GM10266 (cell line): ENCODE measurements around the gene WDFY1.
"Not testable (repeated sequence)": the region's sequence is repeated elsewhere in the genome, so short reads cannot be mapped to it uniquely, and the experiment has no call there.

ENCODE experiments used
- DNase-seq: peaks from one replicate; pipeline ENCODE4 v3.0.0; 2012; ENCODE audit errors: extremely low spot score
- TF ChIP-seq, protein P1 (sequence below): IDR thresholded peaks from 2 replicates; pipeline ENCODE4 v1.5.1; 2012; ENCODE audit warnings: mild to moderate bottlenecking, low read depth; ENCODE audit not compliant: control insufficient read depth, insufficient read depth; ENCODE audit errors: missing control alignments

Gene WDFY1

DNA sequence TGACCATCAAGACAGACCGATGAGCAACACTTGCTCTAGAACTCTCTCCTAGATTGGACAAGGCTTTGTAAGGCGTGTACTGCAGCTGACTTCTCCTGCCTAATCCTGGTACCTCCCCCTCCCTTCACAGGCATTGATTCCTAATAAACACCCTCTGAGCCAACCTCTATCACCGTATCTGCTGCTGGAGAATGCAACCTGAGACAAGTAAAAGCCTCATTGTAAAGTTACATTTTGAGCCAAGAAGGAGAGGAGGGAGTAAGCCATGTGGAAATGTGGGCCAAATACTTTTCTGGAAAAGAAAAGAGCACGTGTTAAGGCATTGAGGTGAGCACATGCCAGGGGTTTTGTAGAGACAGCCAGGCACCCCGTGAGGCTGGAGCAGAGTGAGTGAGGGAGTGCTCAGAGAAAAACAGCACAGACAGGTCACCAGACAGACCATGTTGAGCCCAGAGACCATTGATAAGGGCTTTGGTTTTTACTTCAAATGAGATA, 2.6 kb upstream of the WDFY1 start:
- TF ChIP-seq, protein P1, sequence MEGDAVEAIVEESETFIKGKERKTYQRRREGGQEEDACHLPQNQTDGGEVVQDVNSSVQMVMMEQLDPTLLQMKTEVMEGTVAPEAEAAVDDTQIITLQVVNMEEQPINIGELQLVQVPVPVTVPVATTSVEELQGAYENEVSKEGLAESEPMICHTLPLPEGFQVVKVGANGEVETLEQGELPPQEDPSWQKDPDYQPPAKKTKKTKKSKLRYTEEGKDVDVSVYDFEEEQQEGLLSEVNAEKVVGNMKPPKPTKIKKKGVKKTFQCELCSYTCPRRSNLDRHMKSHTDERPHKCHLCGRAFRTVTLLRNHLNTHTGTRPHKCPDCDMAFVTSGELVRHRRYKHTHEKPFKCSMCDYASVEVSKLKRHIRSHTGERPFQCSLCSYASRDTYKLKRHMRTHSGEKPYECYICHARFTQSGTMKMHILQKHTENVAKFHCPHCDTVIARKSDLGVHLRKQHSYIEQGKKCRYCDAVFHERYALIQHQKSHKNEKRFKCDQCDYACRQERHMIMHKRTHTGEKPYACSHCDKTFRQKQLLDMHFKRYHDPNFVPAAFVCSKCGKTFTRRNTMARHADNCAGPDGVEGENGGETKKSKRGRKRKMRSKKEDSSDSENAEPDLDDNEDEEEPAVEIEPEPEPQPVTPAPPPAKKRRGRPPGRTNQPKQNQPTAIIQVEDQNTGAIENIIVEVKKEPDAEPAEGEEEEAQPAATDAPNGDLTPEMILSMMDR: no peak
- no peak for DNase-seq

DNA sequence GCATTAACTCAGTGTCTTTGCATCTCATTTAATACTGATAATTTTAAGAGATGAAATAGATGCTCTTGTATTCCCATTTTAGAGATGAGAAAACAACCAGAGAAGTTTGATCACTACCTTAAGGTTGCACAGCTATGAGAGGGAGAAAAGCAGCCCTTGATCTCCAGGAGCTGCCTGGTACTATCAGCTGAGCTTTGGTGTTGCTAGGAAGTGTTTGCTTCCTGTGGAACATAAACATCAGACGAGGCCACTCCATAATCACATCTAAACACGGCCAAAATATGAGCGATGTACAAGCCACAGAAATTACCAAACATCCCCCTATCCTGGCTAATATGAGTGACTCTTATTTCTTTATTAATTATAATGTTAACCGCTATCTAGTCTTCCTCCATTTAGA, 620 bp upstream of the WDFY1 start:
- DNase-seq: no peak

DNA sequence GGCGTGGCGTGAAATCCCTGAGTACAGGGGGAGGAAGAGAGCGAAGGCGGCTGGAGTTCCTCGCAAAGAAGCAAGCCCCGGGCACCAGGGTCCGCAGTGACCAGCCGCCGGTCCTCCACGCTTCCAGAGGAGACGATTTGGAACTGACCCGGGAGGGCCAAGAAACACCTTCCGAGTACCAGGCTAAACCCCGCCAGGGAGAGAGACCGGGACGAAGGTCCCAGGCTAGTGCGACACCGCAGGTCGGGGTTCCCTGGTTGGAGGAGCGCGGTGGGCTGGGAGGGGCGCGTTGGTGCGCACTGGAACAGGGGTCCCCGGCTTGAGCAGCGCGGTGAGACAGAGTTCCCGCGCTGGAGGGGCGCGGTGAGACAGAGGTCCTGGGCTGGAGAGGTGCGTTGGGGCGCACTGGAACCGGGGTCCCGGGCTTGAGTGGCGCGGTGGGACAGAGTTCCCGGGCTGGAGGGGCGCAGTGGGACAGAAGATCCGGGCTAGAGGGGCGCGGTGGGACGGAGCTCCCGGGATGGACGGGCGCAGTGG, 901 bp downstream of the WDFY1 start:
- no peak for DNase-seq
- TF ChIP-seq, protein P1: no peak

More for the DNA sequence above, 620 bp upstream of the WDFY1 start:
- TF ChIP-seq, protein P1: no peak

DNA sequence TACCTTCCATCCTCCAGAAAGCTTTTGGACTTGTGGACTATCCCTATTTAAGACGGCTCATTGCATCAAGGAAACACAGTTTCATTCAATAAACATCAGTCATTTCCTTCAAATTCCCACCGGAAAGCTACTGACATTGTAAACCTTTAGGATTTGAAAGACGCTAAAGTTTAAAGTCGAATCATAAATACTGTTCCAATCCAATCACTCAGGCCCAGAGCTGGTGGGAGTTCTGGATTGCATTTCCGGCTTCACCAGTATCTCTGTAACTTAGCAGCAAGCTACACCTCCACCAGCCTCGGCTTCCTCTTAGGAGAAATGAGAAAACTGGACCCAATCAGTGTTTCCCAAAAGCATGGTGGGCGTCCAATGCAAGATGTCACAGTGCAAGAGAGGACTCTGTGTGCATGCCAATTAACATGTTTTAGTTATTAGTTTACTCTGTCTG, 1.6 kb downstream of the WDFY1 start:
- TF ChIP-seq, protein P1: no peak
- DNase-seq: no peak

DNA sequence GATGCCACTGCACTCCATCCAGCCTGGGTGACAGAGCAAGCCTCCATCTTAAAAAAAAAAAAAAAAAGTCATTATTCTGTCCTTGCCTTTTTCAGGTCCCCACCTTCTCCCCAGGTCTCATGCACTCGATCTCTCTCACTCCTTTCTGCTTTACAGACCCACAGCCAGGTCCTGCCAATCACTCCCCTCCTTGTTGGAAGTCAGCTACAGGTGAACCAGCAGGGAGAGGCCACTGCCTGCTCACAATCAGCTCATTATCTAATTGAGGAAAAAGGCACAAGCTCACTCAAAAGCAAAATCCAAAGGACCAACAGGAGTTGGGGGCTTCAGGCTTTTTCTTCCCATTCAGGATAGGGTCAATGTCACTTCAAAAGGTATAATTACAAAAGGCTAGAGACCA, 2.0 kb downstream of the WDFY1 start:
- DNase-seq: no peak

DNA sequence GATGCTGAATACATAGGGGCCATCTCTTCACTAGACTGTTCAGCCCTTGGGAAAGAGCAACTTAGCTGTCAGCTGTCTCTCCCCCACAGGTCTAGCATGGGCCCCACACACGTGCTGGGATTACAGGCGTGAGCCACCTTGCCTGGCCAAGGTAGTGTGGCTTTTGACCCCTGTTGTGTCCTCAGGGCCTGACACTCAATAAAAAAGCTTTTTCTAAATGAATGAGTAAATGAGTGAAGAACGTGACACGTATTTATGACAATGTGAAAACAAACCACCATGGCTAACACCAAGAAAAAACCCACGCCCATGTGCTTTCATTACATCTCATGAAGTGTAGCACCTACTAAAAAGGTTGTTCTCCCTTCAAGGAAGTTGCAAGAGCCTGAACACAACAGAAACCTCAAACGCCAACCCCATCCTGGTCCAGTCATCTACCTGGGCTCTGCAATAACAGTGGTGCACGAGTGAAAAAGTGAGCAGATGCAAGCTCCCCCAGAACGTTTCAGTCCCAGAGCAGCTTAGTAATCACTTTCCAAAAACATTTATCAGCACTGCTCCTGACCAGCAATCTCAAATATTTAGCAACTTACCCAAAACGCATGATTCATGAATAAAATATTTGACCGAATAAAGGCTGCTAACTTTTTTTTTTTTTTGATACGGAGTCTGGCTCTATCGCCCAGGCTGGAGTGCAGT, 3.4 kb downstream of the WDFY1 start:
- TF ChIP-seq, protein P1: no peak
- peak; percentile 73 for DNase-seq

More for the DNA sequence above, 2.0 kb downstream of the WDFY1 start:
- TF ChIP-seq, protein P1: no peak

GRCh38 chr2:223939438-223939837, 5.7 kb downstream of the WDFY1 start:
- DNase-seq: not testable (repeated sequence)

GRCh38 chr2:223937535-223937934, 7.6 kb downstream of the WDFY1 start:
- TF ChIP-seq, protein P1: no peak

More at GRCh38 chr2:223937535-223937934, 7.6 kb downstream of the WDFY1 start:
- no peak for DNase-seq
